DND-41 (cell line): ENCODE data around the gene ADAM21.
"Not testable (repeated sequence)": the region's sequence is repeated elsewhere in the genome, so short reads cannot be mapped to it uniquely, and the experiment has no call there.

Experiments used
- ATAC-seq: fragments of 200-7000 bp; cut with Tn5 transposase; 3 replicates; pipeline ENCODE4 v1.9.1; 2021; ENCODE audit warnings: low read depth; ENCODE audit not compliant: insufficient read depth
- DNase-seq: peaks from one replicate; pipeline ENCODE4 v3.0.0-alpha.2; 2020
- H2AFZ ChIP-seq: 2 replicates; pipeline ENCODE4 v1.6.0; 2012; ENCODE audit warnings: low read depth, low read length
- H3K27ac ChIP-seq: 2 replicates; pipeline ENCODE4 v1.5.1; 2012; ENCODE audit warnings: low read length, inconsistent platforms
- H3K27me3 ChIP-seq: fragments of 200-600 bp; sonication (generic); 2 replicates; pipeline ENCODE4 v1.6.0; 2012; ENCODE audit warnings: low read length, mild to moderate bottlenecking, inconsistent platforms; ENCODE audit not compliant: insufficient read depth, poor library complexity
- H3K36me3 ChIP-seq: 2 replicates; pipeline ENCODE4 v1.5.1; 2012; ENCODE audit warnings: low read length, inconsistent platforms; ENCODE audit not compliant: insufficient read depth
- H3K4me1 ChIP-seq: 2 replicates; pipeline ENCODE4 v1.5.1; 2012; ENCODE audit warnings: mild to moderate bottlenecking, low read length; ENCODE audit not compliant: insufficient read depth
- H3K4me2 ChIP-seq: 2 replicates; pipeline ENCODE4 v1.6.0; 2012; ENCODE audit warnings: mild to moderate bottlenecking, moderate library complexity, low read length, inconsistent platforms; ENCODE audit not compliant: insufficient read depth
- H3K4me3 ChIP-seq, 2 experiments: fragments of 200-600 bp in 1 of 2; shearing (Covaris generic) in 1 of 2; 2 replicates each; pipeline ENCODE4 v1.5.1; 2012 to 2016; ENCODE audit warnings: inconsistent platforms in 2 of 2, low read length in 2 of 2, mild to moderate bottlenecking in 2 of 2, low read depth in 1 of 2, moderate library complexity in 1 of 2
- H3K79me2 ChIP-seq: 2 replicates; pipeline ENCODE4 v1.6.0; 2012; ENCODE audit warnings: low read length, inconsistent platforms; ENCODE audit not compliant: insufficient read depth
- H3K9ac ChIP-seq: 2 replicates; pipeline ENCODE4 v1.6.0; 2012; ENCODE audit warnings: low read depth, mild to moderate bottlenecking, inconsistent platforms, low read length, moderate library complexity
- H3K9me3 ChIP-seq: 2 replicates; pipeline ENCODE4 v1.5.1; 2012; ENCODE audit warnings: low read length, moderate library complexity, mild to moderate bottlenecking, inconsistent platforms; ENCODE audit not compliant: insufficient read depth, severe bottlenecking
- H4K20me1 ChIP-seq: 2 replicates; pipeline ENCODE4 v1.6.0; 2012; ENCODE audit warnings: low read length; ENCODE audit not compliant: insufficient read depth
- EZH2 ChIP-seq: IDR thresholded peaks from 3 replicates; pipeline ENCODE4 v1.6.1; 2012; ENCODE audit warnings: borderline replicate concordance, low read depth, mild to moderate bottlenecking, moderate library complexity, low read length, inconsistent platforms; ENCODE audit not compliant: severe bottlenecking
- TF ChIP-seq, protein P1 (sequence below): IDR thresholded peaks from 2 replicates; pipeline ENCODE4 v1.5.1; 2012; ENCODE audit warnings: borderline replicate concordance, low read length, moderate library complexity, mild to moderate bottlenecking; ENCODE audit not compliant: poor library complexity, severe bottlenecking; ENCODE audit errors: extremely low read depth

Gene ADAM21

DNA sequence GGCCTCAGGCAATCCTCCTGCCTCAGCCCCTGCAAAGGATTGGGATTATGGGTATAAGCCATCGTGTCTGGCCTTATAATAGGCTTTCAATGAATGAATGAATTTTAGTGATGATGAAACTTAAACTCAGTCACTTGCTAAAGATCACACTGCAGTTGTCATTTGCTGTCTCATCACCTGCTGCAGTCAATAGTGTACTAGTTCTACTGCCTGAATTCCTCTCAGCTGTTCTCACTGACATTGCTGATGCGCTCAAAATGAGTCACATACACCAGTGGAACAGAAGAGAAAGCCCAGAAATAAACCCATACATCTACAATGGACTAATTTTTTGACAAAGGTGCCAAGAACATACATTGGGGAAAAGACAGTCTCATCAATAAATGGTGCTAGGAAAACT lies 29.4 kb upstream of the ADAM21 start:
- DNase-seq = no peak
- Histone ChIP-seq H3K27ac (no peak overlapping the region), H3K4me3 (no peak overlapping the region), H3K36me3 (no peaks in the 10 kb centered on the region), H3K4me2 (no peak overlapping the region), H3K9me3 (peaks cover 8% of the 10 kb centered on the region), H2AFZ (no peak overlapping the region), H3K9ac (no peak overlapping the region), H3K4me1 (peaks cover 6% of the 10 kb centered on the region), H3K27me3 (no peaks in the 10 kb centered on the region), H3K79me2 (peaks cover under 1% of the 10 kb centered on the region; the same call in 1 of the 2 replicates), H4K20me1 (no peaks in the 10 kb centered on the region)
- TF ChIP-seq, protein P1, sequence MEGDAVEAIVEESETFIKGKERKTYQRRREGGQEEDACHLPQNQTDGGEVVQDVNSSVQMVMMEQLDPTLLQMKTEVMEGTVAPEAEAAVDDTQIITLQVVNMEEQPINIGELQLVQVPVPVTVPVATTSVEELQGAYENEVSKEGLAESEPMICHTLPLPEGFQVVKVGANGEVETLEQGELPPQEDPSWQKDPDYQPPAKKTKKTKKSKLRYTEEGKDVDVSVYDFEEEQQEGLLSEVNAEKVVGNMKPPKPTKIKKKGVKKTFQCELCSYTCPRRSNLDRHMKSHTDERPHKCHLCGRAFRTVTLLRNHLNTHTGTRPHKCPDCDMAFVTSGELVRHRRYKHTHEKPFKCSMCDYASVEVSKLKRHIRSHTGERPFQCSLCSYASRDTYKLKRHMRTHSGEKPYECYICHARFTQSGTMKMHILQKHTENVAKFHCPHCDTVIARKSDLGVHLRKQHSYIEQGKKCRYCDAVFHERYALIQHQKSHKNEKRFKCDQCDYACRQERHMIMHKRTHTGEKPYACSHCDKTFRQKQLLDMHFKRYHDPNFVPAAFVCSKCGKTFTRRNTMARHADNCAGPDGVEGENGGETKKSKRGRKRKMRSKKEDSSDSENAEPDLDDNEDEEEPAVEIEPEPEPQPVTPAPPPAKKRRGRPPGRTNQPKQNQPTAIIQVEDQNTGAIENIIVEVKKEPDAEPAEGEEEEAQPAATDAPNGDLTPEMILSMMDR = no peak
- no peak for TF ChIP-seq EZH2
- ATAC-seq = no peak

DNA sequence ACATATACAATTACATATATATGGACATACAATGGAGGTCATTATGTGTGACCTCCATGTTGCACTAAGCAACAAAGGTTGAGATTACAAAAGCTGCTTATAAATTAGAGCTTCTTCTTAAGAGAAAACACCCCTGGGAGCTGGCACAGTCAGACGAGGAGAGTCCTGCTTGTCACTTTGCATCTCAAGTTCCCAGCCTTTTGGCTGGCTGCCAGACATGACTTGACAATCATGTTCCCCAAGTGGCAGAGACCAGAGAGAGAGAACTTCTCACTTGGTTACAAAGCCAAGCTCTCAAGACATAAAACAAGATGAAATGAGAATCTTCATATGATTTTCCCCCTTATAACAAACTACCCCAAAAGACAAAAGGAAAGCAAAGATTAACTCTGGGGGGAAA lies 26.6 kb upstream of the ADAM21 start:
- Histone ChIP-seq H3K4me2 (no peak overlapping the region), H3K9me3 (peaks cover 8% of the 10 kb centered on the region), H3K9ac (no peak overlapping the region), H3K79me2 (no peaks in the 10 kb centered on the region), H3K36me3 (no peaks in the 10 kb centered on the region), H3K4me3 (no peak overlapping the region), H3K4me1 (no peaks in the 10 kb centered on the region), H3K27me3 (no peaks in the 10 kb centered on the region), H2AFZ (no peak overlapping the region), H3K27ac (no peak overlapping the region), H4K20me1 (no peaks in the 10 kb centered on the region)
- no peak for DNase-seq
- TF ChIP-seq, protein P1 = no peak
- TF ChIP-seq EZH2 = no peak
- ATAC-seq = no peak

GRCh38 chr14:70426555-70426954 lies 25.4 kb upstream of the ADAM21 start:
- H3K4me1 ChIP-seq, ATAC-seq, H3K27me3 ChIP-seq, H3K9me3 ChIP-seq, H3K36me3 ChIP-seq, H3K79me2 ChIP-seq, H3K27ac ChIP-seq, H3K9ac ChIP-seq, H2AFZ ChIP-seq, H3K4me3 ChIP-seq, DNase-seq, H4K20me1 ChIP-seq, H3K4me2 ChIP-seq: not testable (repeated sequence)

DNA sequence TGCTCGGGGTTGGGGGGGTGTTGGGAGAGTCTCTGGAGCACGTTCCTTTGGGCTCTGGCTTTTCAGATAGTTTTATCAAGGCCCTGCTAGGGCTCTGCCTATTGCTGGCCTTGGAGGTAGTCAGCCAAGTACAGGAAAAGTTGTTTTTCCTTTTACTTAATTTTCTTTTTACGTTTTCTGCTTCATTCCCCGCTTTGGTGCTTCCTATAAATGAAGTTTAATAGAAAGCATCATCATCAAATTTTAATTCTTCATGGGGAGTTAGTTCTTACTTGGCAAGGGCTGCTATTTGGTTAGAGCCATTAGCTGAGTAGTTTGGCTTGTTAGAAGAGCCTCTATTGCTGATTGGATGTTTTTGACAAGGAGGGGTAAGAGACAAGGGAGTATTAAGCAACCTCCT lies 15.1 kb upstream of the ADAM21 start:
- TF ChIP-seq, protein P1 = no peak
- TF ChIP-seq EZH2 = no peak
- ATAC-seq (no peak), DNase-seq (no peak)
- Histone ChIP-seq H3K4me3 (no peak overlapping the region), H3K79me2 (no peaks in the 10 kb centered on the region), H3K9ac (no peak overlapping the region), H4K20me1 (no peaks in the 10 kb centered on the region), H2AFZ (no peak overlapping the region), H3K9me3 (peaks cover 20% of the 10 kb centered on the region), H3K4me2 (no peak overlapping the region), H3K27me3 (no peaks in the 10 kb centered on the region), H3K36me3 (no peaks in the 10 kb centered on the region), H3K27ac (no peak overlapping the region), H3K4me1 (no peaks in the 10 kb centered on the region)
